Panc1 (cell line): Measurements from ENCODE around the gene GPSM1. TPM values are rescaled to one million over a fixed set of nuclear protein-coding genes. Genes with fewer than 3 reads are reported as not detected.

ENCODE experiments used
- ATAC-seq: fragments of 200-7000 bp; cut with Tn5 transposase; 2 replicates; pipeline ENCODE4 v1.9.1; 2020; ENCODE audit warnings: mild to moderate bottlenecking, moderate library complexity
- BruUV-seq: library from RNA; stranded (reverse); fragments of 400-500 nt; replicated peaks from 2 replicates; lab custom pipeline; 2021; lab: Mats Ljungman, UMichigan
- CTCF ChIA-PET: fragments of 300-600 bp; sonication (Branson Sonifier 250); formaldehyde crosslinking; loops from one replicate; lab custom pipeline; 2022; ENCODE audit warnings: antibody characterized with exemption; lab: Charles Lee
- POLR2A ChIA-PET: fragments of 300-600 bp; sonication (Branson Sonifier 250); formaldehyde crosslinking; loops from one replicate; lab custom pipeline; 2022; ENCODE audit warnings: antibody characterized with exemption; lab: Charles Lee
- DNase-seq: peaks from one replicate; pipeline ENCODE4 v3.0.0-alpha.2; 2010; ENCODE audit warnings: low read depth, low spot score
- H3K27ac ChIP-seq: 2 replicates; pipeline ENCODE4 v1.5.1; 2011; ENCODE audit warnings: mild to moderate bottlenecking, low read length, inconsistent platforms
- H3K27me3 ChIP-seq: fragments of 200-500 bp; sonication (Bioruptor generic); 2 replicates; pipeline ENCODE4 v1.6.0; 2014; ENCODE audit warnings: low read length, inconsistent platforms; ENCODE audit not compliant: control insufficient read depth, insufficient read depth
- H3K36me3 ChIP-seq: fragments of 200-500 bp; sonication (Bioruptor generic); 2 replicates; pipeline ENCODE4 v1.5.1; 2014; ENCODE audit warnings: inconsistent platforms, mild to moderate bottlenecking, low read length, moderate library complexity; ENCODE audit not compliant: control insufficient read depth, insufficient read depth
- H3K4me1 ChIP-seq: 2 replicates; pipeline ENCODE4 v1.5.1; 2011; ENCODE audit warnings: inconsistent platforms, mild to moderate bottlenecking, low read length, moderate library complexity; ENCODE audit not compliant: control insufficient read depth, insufficient read depth
- H3K4me3 ChIP-seq, 2 experiments: 2 replicates each; pipeline ENCODE4 v1.5.1; 2011 to 2012; ENCODE audit warnings: low read depth in 2 of 2, low read length in 2 of 2, mild to moderate bottlenecking in 2 of 2, inconsistent platforms in 1 of 2, moderate library complexity in 1 of 2
- H3K9me3 ChIP-seq: fragments of 200-500 bp; sonication (Bioruptor generic); 2 replicates; pipeline ENCODE4 v1.5.1; 2014; ENCODE audit warnings: low read depth, mild to moderate bottlenecking, inconsistent platforms, low read length, moderate library complexity; ENCODE audit not compliant: control insufficient read depth, insufficient read depth
- POLR2AphosphoS5 ChIP-seq: IDR thresholded peaks from 2 replicates; pipeline ENCODE4 v1.6.1; 2012; ENCODE audit warnings: mild to moderate bottlenecking, low read depth, low read length, moderate library complexity
- SIN3A ChIP-seq: IDR thresholded peaks from 2 replicates; pipeline ENCODE4 v1.6.1; 2012; ENCODE audit warnings: low read depth, mild to moderate bottlenecking, low read length, moderate library complexity, borderline replicate concordance; ENCODE audit not compliant: insufficient read depth
- TCF7L2 ChIP-seq: IDR thresholded peaks from 2 replicates; pipeline ENCODE4 v1.6.1; 2011; ENCODE audit warnings: mild to moderate bottlenecking, low read depth, low read length, inconsistent platforms
- in situ Hi-C: cut with HindIII; loops from 2 replicates; pipeline ENCODE4 v1.10.0; 2016; ENCODE audit warnings: low sequenced_read_pairs, low pct_unique_long_range_greater_than_20kb
- intact Hi-C: fragments of 100-400 bp; cut with micrococcal nuclease; formaldehyde crosslinking; loops from one replicate; pipeline ENCODE4 v1.10.0; 2022; ENCODE audit not compliant: unreplicated experiment
- total RNA-seq: library from RNA; stranded (reverse); gene quantifications from one replicate; pipeline ENCODE4 v1.2.1, GENCODE V29; 2021; ENCODE audit not compliant: unreplicated experiment
- TF ChIP-seq, protein P1 (sequence below), 2 experiments: IDR thresholded peaks; 2 replicates each; pipeline ENCODE4 v1.6.1; 2011 to 2012; ENCODE audit warnings: low read depth in 2 of 2, control low read depth in 1 of 2, low read length in 1 of 2, mild to moderate bottlenecking in 1 of 2, moderate library complexity in 1 of 2; ENCODE audit not compliant: insufficient read depth in 1 of 2
- TF ChIP-seq, protein P2 (sequence below): fragments of 450-650 bp; IDR thresholded peaks from 2 replicates; pipeline ENCODE4 v1.5.1; 2017; ENCODE audit warnings: mild to moderate bottlenecking

GPSM1 gene
- total RNA-seq, 1 experiment from 2014 or later, result 14.2 TPM

DNA sequence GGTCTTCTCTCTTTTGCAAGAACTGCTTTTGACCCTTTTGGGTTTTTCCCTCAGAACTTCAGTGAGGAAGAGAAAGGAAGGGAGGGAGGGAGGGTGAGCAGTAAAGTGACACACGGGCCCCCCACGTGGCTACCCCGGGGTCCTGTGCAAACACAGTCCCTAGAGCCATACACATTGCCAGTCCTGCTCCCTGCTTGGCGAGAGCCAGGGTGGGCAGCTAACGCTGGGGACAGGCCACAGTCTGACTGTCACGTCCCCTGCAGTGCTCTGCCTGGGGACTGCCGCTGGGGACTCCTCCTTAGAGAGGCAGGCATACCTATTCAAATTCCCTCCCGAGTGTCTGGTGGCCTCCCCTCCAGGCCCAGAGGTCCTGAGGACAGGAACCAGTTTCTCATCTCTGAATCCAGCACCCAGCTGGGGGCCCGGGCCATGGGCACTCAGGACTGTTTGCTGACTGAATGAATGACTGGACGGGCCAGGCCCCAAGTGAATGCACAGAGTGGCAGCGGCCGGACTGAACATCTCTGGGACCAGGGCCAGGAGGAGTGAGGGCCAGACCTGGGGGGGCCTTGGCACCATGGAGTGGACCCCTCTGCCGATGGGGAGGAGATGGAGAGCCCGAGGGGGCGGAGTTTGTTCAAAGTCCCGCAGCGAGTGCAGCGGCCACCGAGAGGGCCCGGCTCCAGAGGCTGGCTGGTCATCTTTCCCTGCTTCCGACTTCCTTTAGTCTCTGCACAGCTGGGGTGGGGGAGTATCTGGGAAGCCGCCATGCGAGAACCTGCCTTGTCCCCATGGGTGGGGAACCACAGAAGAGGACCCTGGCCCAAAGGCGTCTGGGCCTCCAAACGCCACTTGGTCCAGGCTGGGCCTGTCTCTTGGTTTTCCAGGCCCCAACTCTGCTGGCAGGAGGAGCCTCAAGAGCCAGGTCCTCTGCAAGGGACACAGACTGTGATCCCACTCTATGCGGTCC is 29.3 kb upstream of the GPSM1 start:
- no TSS peak for BruUV-seq
- ChIA-PET POLR2A (no interaction called here), CTCF (no interaction called here)
- H3K4me1 ChIP-seq, result peaks cover 3% of the 10 kb centered on the region; the same call in 1 of the 2 replicates
- DNase-seq (no peak), ATAC-seq (no peak)
- no peaks in the 10 kb centered on the region for H3K9me3 ChIP-seq
- TF ChIP-seq, protein P1, sequence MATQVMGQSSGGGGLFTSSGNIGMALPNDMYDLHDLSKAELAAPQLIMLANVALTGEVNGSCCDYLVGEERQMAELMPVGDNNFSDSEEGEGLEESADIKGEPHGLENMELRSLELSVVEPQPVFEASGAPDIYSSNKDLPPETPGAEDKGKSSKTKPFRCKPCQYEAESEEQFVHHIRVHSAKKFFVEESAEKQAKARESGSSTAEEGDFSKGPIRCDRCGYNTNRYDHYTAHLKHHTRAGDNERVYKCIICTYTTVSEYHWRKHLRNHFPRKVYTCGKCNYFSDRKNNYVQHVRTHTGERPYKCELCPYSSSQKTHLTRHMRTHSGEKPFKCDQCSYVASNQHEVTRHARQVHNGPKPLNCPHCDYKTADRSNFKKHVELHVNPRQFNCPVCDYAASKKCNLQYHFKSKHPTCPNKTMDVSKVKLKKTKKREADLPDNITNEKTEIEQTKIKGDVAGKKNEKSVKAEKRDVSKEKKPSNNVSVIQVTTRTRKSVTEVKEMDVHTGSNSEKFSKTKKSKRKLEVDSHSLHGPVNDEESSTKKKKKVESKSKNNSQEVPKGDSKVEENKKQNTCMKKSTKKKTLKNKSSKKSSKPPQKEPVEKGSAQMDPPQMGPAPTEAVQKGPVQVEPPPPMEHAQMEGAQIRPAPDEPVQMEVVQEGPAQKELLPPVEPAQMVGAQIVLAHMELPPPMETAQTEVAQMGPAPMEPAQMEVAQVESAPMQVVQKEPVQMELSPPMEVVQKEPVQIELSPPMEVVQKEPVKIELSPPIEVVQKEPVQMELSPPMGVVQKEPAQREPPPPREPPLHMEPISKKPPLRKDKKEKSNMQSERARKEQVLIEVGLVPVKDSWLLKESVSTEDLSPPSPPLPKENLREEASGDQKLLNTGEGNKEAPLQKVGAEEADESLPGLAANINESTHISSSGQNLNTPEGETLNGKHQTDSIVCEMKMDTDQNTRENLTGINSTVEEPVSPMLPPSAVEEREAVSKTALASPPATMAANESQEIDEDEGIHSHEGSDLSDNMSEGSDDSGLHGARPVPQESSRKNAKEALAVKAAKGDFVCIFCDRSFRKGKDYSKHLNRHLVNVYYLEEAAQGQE (IDR thresholded peaks at IDR 0.05; ENCODE audit: insufficient read depth in 1 of 2, low read depth in 2 of 2, low read length in 1 of 2), result no peak
- TF ChIP-seq, protein P2, sequence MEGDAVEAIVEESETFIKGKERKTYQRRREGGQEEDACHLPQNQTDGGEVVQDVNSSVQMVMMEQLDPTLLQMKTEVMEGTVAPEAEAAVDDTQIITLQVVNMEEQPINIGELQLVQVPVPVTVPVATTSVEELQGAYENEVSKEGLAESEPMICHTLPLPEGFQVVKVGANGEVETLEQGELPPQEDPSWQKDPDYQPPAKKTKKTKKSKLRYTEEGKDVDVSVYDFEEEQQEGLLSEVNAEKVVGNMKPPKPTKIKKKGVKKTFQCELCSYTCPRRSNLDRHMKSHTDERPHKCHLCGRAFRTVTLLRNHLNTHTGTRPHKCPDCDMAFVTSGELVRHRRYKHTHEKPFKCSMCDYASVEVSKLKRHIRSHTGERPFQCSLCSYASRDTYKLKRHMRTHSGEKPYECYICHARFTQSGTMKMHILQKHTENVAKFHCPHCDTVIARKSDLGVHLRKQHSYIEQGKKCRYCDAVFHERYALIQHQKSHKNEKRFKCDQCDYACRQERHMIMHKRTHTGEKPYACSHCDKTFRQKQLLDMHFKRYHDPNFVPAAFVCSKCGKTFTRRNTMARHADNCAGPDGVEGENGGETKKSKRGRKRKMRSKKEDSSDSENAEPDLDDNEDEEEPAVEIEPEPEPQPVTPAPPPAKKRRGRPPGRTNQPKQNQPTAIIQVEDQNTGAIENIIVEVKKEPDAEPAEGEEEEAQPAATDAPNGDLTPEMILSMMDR, result no peak
- no peak for TF ChIP-seq SIN3A
- TF ChIP-seq TCF7L2, result no peak
- TF ChIP-seq POLR2AphosphoS5, result no peak
- intact Hi-C loops, result no loop called here
- H3K36me3 ChIP-seq, result no peaks in the 10 kb centered on the region
- H3K27me3 ChIP-seq, result no peaks in the 10 kb centered on the region
- in situ Hi-C loops, result no loop called here
- H3K4me3 ChIP-seq, result no peak overlapping the region
- H3K27ac ChIP-seq, result no peak overlapping the region

DNA sequence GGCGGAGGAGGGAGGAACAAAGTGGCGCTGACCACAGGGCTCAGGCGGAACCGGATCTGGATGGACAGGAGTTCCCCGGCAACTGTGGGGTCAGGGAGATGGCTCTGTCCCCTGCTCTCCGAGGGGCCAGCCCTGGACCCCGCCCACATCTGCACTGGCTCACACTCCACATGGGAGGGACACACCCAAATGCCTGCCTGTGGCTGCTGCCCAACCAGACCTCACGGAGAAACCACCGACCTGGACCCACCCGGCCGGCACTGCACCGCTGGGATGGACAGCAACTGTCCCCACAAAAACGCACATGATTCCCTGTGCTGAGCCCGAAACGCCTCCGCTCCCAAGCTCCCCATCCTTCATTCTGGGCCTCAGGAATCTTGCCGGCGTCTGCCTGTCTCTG is 28.2 kb upstream of the GPSM1 start:
- TF ChIP-seq, protein P1 (IDR thresholded peaks at IDR 0.05; ENCODE audit: insufficient read depth in 1 of 2, low read depth in 2 of 2, low read length in 1 of 2), result no peak
- TF ChIP-seq POLR2AphosphoS5, result no peak
- TF ChIP-seq, protein P2, result no peak
- no peak for TF ChIP-seq SIN3A
- no peak for TF ChIP-seq TCF7L2
- POLR2A ChIA-PET, result no interaction called here
- Histone ChIP-seq H3K27ac (no peak overlapping the region), H3K9me3 (no peaks in the 10 kb centered on the region), H3K36me3 (no peaks in the 10 kb centered on the region), H3K27me3 (no peaks in the 10 kb centered on the region), H3K4me3 (no peak overlapping the region), H3K4me1 (peaks cover 3% of the 10 kb centered on the region; the same call in 1 of the 2 replicates)
- ATAC-seq (no peak), DNase-seq (no peak)
- CTCF ChIA-PET, result no interaction called here
- intact Hi-C loops (no loop called here), in situ Hi-C loops (no loop called here)
- BruUV-seq, result no TSS peak
